COLO668 (cell line): ENCODE measurements around the gene COL23A1.

Experiments used
- DNase-seq: peaks from one replicate; lab custom pipeline; 2025; ENCODE audit not compliant: unreplicated experiment; lab: John Stamatoyannopoulos, UW

The COL23A1 gene

DNA sequence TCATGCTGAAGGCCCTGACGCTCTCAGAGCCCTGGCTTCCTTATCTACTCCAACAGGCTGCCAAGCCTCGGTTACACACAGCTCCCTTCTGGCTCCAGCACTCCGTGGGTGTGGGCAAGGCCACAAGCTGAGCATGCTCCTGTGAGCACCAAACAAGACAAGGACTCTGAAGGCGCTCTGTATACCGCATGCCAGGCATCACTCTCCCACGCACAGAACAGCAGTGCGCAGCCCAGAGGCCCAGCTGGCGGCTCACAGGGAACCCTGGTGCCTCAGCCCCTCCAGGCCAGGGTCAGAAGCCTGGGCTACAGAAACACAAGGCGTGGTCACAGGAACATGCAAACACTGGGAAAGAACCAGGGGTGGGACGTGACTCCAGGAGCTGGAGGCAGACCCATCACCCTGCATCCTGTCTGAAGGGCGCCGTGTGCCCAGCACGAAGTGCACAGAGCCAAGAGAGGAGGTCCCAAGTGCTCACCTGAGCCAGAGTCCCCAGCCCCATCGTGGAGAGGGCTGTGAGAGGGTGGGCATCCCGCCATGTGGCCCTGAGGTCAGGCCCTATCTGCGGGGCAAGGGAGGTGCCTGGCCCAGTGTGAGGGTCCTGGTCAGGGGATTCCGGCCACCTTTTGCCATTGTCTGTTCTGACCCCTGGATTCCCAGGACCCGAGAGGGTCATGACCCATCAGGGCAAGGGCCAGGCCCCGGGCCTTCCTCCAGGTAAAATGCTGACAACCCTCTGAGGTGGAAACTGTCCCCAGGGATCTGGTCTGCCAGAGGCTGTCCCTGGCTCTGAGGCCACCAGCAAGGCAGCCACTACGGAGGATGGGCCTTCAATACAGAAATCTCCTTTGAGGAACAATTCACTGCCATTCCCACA lies 54.7 kb downstream of the COL23A1 start:
- no peak for DNase-seq

DNA sequence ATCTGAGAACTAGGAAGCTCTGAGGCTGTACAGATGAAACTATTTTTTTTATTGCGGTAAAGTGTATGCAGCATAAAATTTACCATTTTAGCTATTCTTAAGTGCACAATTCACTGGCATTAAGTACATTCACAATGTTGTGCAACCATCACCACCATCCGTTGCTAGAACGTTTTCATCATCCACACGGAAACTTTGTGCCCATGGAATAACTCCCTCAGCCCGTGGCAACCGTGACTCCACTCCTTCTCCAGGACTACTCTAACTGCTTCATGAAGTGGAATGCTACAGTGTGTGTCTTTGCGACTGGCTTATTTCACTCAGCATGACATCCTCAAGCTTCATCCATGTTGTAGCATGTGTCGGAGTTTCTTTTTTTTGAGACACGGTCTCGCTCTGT lies 57.1 kb downstream of the COL23A1 start:
- DNase-seq: no peak

DNA sequence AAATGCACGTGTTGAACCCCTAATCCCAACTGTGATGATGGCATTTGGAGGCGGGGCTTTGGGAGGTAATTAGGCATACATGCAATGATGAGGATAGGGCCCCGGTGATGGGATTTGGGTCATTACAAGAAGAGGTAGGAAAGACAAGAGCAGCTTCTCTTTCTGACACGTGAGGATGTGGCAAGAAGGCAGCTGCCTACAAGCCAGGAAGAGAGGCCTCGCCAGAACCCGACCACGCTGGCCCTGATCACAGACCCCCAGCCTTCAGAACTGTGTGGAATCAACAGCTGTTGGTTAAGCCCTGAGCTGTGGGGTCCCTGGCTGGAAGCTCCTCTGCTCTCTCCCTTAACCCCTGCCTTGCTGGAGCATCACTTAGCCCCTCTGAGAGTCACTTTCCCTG lies 57.5 kb downstream of the COL23A1 start:
- no peak for DNase-seq

DNA sequence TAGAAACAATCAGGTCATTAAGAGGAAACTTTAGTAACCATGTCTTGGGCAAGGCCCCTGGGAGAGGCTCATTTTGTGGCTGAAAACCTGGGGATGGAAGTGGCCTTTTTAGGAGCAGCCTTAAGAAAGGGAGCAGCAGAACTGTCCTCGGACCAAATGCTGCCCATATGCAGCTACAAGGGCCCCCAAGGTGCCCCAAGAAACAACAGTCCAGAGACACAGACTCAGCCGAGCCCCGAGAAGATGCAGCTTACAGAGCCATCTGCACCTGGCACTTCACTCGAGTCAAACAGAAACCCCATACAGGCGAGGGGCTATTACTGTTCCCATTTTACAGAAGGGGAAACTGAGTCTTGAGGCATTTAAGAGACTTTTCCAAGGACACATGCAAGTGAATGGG lies 58.0 kb downstream of the COL23A1 start:
- DNase-seq: no peak

DNA sequence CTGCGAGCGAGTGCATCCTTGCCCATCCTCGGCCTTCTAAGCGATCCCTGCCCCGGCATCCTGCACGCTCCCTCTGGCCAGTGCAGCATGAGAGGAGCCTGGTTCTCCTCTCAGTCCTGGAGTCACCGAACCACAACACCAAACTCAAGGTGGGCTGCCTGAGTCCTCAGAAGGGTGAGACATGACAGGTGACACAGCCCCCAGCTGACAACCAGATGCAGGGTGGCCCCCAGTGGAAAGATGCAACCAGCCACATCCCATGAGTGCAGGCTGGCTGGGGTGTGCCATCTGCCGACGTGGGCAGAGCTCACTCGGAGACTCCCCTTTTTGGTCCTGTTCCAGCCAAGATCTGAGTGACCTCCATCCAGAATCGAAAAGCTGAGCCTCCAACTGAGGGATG lies 58.4 kb downstream of the COL23A1 start:
- DNase-seq: no peak

DNA sequence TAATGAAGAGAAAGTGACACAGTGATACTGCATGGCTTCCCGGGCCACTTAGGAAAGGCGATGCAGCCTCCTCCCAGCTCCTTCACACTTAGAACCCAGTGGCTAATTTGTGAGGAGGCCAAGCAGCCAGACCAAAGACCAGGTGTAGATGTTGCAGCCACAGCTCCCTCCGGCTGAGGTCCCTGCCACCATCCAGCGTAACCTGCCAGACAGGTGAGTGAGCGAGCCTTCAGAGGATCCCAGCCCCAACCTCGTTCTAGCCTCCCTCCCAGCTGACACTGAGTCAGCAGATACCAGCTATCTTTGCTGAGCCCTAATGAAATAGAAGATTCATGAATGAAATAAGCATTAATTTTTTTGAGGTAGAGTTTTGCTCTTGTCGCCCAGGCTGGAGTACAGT lies 59.7 kb downstream of the COL23A1 start:
- DNase-seq: no peak

DNA sequence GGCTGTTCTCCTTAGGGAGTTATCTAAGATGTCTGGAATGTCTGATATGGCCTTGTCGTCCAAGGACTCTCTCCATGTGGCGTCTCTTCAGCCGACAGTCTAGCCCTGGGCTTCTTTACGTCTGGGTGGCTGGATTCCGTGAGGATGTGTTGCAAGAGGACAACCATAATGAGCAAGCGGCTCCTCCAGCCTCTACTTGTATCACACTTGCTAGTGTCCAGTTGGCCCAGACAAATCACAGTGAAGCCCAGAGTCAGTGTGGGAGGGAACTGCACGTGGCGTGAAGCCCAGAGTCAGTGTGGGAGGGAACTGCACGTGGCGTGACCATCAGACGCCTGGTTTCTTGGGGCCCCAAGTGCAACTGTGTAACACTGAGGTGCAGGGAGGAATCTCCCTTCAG lies 61.1 kb downstream of the COL23A1 start:
- DNase-seq: no peak

DNA sequence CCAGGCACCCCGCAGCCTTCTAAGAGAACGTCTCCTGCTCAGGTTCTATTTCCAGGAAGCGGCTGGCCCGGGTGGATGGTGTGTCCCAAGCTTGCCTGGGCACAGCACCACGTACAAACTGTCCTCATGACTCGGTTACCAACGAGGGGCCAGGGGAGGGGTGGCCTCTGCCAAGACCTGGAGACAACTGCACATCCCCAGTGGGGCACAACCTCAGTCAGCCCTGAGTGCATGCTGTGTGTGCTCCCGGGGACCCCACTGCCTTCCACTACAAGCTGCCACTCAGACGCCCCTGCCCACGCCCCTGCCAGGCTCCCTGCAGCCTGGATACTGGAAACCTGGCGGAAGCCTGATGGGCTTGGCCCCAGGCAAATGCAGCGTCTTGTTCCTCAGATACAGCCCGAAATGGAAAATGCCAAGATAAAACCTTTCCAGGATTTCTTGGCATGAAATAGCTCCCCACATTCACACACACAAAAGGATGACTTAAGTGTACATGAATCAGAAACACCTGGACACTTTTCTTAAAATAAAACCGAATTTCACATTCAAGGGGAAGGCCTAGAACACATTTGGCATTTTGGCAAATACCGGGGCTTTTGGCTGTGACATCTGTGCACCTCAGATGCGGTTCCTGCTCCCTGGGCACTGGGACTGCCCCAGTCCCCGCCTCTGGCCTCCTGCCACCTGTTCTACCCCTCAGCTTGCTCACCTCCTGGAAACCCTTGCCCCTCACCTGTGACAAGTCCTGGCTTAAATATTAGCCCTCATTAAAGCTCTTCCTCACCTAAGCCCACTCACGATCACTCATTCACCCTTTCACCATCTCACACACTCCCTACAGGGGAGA lies 62.5 kb downstream of the COL23A1 start:
- no peak for DNase-seq

DNA sequence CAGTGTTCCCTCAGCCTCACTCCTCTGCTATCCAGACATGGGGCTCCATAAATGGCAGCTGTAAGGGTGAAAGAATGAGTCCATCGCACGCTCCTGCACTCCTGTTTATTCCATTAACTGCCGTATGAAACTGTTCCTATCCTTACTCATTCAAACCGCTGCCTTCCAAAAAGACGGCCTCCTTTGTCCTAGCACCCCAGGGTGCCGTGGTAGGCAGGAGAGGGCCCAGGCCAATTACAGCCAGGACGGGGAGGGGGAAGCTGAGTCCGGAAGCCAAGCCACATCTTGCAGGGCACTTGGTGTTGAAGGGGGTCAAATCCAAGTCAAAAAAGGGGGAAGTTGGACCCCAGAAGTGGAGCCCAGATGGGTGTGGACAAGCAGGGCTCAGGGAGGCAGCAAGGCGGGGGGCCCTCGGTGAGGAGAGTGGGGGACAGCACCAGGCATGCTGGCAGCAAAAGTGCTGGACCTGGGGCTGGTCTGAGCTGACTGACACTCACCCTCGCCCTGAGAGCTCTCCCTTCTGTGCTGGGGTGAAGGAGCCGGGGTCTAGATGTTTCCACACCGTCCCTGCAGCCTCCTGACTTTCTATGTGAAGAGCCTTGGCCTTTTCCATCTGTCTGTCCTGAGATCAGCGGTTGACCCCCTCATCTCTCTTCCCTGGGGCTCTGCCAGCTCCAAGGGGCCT lies 63.3 kb downstream of the COL23A1 start:
- DNase-seq: no peak

DNA sequence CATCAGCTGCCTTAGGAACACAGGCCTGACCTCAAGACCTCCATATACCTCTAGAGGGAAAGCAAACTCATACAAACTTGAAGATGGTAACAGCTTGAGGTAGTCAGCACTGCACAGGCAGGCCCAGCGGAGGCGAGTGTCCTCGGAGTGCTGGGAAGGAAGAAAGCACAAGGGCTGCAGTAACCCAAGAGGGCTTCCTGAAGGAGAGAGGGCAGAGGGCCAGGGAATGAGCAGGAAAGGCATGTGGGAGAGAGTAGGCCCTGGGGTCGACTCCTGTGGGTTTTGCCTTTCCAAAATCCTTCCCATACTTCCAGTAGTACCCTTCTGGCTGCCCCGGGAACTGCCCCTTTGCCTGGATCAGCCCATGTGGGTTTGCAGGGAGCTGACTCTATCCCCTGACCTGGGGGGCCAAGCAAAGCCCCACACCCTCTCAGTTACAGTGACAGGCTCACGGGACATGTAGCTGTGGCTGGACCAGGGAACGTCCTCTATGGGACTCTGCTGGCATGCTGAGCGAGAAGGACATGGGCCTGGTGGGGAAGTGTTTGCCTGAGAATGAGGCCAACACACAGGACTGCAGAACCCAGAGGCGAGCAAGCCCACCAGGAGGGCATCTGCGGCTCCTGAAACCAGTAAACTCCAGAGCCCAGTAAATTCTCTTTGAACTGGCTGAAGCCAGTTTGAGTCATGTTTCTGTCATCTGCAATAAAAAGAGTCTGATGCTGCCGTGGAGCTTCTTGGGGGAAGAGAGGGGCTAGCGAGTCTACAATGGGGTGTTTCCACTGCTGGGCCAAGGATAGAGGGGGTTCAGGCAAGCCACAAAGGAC lies 64.1 kb downstream of the COL23A1 start:
- no peak for DNase-seq

DNA sequence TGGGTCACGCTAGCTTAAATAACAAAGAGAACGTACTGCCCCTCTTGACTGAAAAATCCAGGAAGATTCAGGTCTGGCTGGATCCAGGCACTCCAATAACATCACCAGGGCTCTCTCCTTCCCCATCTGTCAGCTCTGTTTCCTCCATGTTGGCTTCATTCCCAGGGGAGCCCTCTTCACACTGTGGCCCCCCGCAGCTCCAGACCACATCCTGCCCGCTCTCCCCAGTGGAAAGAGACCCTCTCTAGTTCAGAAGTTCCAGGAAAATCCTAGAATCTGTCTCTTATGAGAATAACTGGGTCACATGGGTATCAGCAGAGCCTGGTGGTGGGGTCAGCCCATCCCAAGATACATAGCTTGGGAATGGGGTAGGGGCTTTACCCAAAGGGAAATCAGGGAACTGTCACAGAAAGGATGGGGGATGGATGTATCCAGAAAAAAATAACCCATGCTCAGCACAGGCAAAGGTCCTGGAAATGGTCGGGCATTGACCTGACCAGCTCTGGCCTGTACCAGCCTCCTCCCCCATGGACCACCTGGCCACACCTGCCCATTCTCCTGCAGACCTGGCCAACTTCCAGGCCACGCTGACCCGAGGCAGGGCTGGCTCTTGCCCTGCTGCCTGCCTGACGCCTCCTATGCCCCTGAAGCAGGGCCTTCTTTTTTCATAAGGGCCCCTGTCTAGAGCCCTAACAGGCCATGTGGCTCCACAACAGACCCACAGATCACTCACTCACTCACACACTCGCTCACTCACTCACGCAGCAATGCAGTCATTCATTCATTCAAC lies 65.9 kb downstream of the COL23A1 start:
- no peak for DNase-seq

DNA sequence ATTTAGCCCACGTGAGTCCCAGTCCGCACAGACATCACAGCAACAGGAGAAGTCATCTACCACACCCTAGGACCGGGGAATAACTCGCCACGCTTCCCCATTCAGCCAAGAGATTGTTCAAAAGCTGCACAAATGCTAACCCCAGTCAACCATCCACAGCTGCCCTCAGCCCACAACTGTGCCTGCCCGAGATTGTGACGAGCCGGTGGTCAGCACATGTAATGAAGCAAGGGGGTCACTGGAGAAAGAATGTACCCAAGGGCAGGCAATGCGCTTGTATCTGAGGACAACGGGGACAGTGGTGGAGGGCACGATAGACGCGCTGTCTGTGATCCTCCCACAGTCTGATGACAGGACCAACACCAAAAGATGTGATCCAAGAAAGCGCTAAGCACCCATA lies 67.8 kb downstream of the COL23A1 start:
- no peak for DNase-seq

DNA sequence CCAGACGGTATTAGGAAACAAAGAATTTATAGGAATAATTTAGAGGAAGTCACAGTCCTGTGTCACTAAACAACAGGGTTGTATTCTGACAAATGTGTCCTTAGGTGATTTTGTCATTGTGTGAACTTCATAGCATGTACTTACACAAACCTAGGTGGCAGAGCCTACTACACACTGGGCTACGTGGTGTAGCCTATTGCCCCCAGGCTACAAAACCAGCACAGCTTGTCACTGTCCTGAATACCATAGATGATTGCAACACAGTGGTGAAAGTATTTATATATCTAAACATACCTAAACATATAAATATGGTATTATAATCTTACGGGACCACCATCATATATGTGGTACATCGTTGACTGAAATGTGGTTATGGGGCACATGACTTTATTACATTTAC lies 69.3 kb downstream of the COL23A1 start:
- DNase-seq: no peak

DNA sequence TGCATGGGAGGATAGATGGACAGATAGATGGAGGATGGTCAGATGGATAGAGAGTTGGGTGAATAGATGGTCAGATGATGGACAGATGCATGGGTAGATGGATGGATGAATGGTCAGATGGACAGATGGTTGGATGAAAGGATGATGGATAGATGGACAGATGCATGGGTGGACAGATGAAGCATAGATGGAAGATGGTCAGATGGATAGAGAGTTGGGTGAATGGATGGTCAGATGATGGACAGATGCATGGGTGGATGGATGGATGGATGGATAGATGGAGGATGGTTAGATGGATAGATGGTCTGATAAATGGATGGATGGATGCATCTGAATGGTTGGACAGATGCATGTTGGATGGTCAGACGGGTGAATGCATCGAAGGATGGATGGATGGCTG lies 70.4 kb downstream of the COL23A1 start:
- DNase-seq: no peak

DNA sequence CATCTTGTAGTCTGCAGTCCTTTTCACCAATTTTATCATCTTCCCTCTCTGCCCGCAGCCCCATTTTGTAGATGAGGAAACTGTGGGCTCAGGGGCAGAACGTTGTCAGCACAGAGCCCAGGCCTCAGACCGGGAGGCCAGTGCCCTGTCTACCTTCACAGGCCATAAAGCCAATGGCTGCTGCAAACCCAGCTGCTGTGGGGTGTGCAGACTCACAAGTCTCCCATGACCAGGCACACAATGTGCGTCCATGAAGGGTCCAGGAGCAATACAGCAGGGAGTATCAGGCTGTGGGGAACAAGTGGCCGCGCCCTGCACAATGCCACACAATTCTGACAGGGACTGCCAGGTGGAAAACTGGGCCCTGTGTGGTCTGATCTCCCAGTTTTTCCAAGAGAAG lies 71.0 kb downstream of the COL23A1 start:
- no peak for DNase-seq

DNA sequence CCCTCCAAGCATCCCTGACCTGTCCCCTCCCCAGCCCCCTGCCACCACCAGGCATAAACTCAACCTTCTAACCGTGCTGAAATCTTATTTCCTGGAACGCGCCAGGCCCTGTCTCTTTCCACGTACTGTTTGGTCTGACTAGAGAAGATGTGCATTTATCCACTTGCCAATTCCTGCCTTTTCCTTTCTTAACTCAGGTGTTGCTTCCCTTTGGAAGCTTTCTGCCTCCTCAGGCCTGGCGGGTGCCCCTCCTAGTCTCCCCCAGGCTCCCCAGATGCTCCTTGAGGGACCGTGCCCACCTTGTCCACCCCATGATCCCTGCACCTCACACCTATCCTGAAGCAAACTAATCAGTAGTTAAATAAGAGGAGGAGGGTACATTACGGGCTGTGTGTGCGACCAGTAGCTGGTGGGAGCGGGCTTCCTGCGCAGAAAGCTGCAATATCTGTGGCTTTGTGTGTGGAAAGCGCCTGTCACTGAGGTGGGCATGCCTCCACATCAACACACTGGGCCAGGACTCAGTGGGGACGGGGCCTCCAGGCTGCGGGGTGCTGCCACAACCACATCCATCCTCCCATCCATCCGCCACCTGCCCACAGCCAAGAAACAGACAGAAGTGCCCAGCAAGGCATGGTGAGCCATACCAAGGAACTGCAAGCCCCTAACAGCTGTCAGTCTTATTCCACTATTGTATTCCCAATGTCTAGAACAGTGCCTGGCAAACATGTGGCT lies 73.5 kb downstream of the COL23A1 start:
- DNase-seq: no peak

DNA sequence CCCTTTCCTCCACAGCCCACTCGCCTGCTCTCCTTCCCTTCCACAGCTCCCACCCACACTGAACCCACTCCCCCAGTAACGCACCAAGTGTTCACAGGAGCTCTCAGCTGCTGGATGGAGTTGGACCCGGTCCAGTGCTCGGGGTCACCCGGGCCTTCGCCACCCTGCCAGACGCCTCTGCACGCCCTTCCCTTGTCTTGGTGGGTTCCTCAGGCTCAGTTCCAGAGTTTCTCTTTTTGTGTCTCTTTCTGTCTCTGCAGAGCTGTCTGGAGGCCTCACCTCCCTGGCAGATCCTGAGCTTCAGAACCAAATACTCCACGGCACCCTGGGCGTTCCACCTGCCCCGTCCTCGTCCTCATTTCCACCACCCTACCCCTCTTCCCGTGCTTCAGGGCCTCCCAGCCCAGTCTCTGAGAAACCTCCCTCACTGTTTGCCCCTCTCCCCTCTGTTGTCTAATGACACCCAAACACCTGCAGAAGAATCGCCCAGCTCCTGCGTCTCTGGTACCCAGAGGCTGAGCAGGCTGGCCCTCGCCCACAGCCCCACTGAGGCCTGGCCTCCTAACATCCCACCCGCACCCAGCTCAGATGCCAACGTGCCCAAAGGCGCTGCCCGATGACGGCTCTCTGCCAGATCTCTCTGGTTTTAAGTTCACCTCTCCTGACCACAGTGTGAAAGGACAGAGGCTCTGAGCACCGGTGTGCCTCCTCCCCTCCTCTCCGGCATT lies 74.3 kb downstream of the COL23A1 start:
- no peak for DNase-seq

DNA sequence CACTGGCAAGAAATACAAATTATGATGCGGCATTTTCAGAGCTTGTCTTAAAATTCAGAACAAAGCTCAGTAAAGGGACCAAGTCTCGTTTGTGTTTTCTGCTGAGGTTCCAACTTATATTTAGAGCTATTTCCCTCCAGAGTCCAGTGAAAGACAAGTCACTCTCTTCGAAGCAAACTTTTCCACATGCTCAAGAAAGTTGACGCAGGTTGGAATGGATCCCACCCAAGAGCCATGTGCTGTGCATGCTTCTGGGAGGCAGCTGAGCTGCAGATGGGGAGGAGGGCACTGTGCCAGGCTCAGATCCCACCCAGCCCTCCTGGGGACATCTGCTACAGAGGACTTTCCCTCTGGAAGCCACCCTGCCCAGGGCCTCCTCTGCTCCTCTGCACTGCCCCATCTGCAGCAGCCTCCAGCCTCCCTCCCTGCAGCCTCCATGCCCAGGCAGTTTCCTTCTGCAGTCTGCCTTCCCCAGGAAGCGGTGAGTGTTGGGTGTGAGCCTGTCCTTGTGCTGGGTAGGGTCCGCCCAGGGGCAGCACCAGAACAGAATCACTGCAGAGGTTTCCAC lies 75.3 kb downstream of the COL23A1 start:
- no peak for DNase-seq
